H4 (cell line): ENCODE data around the gene THSD7B. TPM values are rescaled to one million over a fixed set of nuclear protein-coding genes. Genes with fewer than 3 reads are reported as not detected.

Source experiments
- DNase-seq: peaks from one replicate; pipeline ENCODE4 v3.0.0-alpha.2; 2015; ENCODE audit warnings: low spot score
- total RNA-seq: library from RNA; depleted of rRNA; stranded (reverse); fragments of >200 nt; shearing (Covaris generic); gene quantifications from 2 replicates; pipeline ENCODE4 v1.2.3, GENCODE V29; 2014

The THSD7B gene
- total RNA-seq, 1 experiment from 2014 or later, result 0.35 TPM

DNA sequence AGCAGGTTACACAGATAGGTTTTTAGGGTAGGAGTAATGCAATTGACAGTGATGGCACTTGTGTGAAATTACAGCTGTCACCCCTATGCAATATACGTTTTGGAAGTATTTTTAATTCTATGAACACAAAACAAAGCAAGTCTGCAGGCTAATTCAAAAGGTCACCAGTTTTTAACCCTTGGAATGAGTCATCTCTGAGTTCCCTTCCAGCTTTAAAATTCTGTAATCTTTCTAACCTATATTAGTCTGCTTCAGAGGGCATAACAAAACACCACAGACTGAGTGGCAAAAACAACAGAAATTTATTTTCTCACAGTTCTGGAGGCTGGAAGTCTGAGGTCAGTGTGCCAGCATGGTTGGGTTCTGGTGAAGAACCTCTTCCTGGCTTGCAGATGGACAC lies 602.0 kb downstream of the THSD7B start:
- DNase-seq, result no peak

DNA sequence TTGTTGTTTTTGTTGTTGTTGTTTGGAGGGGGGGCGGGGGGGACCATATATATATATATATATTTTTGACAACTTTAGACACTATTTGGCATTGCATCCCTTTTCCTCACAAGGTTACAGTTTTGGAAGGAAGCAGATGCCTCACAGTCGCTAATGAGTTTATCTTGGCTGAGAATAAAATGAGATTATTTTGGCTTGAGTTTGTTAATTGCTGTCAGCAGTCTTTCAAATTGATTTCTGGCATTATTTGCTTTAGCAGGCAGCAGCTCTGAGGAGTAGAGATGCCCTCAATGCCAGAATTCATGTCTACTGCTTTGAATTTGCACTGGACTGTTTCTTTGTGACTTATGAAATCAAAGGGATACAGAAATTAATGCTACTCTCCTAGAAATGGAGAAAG lies 603.8 kb downstream of the THSD7B start:
- DNase-seq, result no peak

DNA sequence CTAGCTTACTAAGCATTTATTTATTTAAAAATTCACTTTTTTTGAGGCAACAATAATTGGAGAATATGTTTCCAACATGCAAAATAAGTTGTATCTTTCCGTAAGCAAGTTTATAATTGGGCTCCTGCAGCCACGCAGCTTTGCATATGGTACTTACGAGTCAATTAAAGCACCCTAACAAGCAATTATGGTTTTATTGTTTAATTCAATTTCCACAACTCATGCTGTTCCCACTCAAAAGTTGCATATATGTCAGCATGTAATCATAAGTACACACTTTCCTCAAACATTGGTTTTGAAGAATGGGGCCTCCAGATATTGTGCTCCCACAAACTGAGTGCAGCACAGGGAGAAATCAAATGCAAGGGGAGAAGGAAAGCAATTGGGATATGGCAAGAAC lies 613.8 kb downstream of the THSD7B start:
- no peak for DNase-seq

DNA sequence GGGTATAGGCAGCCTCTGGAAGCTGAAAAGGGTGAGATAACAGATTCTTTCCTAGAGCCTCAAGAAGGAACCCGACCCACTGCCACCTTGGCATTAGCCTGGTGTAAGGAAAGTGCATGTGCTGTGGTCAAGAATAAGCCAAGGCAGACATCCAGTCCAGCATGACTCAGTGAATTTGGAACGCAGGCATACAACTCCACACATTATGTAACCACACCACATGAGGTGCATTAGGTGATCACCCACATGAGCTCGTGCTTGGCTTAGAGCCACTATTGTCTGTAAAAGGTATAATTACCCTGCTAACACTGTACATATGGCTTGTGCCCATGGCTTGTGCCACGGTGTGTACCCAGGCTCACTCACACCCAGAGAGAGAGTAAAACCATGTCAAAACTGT lies 615.3 kb downstream of the THSD7B start:
- peak; percentile 47 for DNase-seq

DNA sequence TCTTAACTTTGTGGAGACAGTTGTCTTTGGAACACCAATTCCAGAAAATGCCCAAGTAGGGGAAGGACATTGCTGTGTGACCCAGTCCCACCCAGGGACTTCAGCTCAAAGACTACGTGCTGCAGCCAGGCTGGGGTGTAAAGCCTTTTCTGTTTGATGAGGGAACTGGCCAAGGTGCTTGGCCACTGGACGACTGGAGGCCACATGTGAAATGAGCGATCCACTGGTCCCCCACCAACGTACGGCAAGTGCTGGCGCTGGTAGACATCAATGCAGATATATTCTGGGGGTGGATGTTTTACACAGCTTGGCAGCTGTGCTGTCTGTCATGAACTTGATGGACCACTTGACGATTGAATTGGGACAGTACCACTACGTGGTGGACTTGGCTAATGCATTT lies 616.4 kb downstream of the THSD7B start:
- no peak for DNase-seq

DNA sequence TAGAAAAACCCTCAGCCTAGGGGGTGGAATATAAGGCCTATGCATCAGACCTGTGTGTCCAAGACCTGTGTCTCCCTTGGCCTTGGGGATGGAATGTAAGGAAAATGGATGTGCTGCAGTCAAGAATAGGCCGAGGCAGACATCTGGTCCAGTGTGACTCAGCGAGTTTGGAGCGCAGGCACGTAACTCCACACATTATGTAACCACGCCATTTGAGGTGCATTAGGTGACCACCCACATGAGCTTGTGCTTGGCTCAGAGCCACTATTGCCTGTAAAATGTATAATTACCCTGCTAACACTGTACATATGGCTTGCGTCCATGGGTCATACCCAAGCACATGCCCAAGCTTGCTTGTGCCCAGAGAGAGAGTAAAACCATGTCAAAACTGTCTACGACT lies 618.0 kb downstream of the THSD7B start:
- DNase-seq, result no peak

DNA sequence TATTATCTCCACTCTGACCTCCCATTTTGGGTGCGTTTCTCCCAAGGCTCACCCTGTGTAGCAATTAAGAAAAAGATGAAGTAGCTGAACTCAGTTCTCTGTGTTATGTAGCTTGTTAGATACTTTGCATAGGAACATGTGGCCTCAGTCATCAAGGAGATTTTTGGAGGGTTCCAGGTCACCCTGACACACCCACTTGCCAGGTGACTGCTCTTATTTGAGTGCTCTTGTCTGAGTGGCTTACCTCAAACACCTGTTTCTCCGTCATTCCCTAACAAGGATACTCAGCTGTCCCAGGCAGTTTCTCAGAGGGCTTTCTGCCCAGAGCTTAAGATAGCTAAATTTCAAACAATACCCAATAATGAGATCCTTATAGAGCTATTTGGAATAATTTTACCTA lies 621.7 kb downstream of the THSD7B start:
- DNase-seq, result no peak

DNA sequence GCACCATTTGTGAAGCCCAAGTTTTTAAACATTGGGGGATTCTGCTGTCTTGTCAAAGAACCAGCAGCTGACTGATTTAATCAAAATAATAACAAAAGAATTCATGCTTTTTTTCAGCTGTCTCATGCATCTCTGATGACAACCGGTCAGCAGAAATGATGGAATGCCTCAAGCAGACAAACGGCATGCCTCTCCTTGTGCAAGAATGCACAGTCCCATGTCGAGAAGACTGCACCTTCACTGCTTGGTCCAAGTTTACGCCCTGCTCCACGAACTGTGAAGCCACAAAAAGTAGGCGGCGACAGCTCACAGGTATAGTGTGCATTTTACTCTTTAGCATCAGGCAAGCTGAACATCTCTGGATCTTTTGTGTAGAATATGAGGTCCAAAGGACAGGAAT lies 640.2 kb downstream of the THSD7B start:
- no peak for DNase-seq

DNA sequence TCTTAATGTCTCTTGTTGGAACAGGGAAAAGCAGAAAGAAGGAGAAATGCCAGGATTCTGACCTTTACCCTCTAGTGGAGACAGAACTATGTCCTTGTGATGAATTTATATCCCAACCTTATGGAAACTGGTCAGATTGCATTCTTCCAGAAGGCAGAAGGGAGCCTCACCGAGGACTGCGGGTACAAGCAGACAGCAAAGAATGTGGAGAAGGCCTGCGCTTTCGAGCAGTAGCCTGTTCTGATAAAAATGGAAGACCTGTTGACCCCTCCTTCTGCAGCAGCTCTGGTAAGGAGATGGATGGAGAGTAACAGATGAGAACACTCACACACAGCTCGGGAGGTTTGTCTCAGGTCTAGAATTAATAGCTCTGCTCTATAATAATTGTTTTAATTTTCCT lies 646.2 kb downstream of the THSD7B start:
- DNase-seq, result no peak

DNA sequence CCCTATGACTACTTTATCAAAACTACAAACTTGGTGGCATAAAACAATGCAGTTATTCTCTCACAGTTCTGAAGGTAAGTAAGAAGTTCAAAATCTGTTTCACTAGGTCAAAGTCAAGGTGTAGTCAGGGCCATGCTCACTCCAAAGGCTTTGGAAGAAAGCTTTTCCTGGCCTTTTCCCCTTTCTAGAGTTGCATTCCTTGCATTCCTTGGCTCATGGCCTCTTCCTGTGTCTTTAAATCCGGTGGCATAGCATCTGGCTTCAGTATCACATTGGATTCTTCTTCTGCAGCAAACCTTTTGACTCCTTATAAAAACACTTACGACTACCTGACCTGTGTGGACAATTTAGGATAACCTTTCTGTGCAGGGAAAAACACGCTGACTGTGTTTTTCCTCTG lies 655.4 kb downstream of the THSD7B start:
- no peak for DNase-seq

DNA sequence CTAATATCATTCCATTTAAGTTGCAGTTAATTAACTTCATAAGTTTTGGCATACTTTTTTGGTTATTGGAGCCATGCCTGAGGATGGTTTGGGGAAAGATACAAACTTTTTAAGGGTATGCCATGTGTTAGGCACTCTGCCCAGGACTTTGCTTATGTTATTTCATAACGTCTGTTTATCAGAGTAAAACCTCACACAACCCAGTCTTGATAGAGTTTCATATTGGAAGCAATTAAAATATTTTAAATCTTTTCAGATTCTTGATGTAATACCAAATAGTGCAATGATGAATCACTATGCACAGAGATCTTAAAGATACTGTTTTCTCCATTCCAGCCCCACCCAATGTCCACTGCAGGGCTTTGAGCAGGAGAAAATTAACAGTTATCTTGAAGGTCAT lies 669.8 kb downstream of the THSD7B start:
- no peak for DNase-seq

DNA sequence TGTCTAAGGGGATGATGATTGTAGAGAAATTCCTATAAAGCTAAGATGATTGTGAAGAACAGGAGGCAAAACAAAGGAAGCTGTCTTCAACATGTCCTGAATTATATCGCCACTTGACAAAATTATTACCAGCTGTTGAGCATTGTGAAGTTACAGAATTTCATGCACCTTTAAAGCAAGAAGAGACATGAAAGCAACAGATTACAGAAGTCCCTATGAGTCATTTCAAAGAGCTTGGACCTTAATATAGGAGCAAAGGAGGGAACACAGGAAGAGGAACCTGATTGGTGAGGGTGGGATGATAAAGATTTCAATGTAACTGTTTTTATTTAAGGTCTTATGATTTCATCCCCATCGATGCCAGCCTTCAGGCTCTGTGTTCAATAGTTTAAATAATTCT lies 672.0 kb downstream of the THSD7B start:
- DNase-seq, result no peak

DNA sequence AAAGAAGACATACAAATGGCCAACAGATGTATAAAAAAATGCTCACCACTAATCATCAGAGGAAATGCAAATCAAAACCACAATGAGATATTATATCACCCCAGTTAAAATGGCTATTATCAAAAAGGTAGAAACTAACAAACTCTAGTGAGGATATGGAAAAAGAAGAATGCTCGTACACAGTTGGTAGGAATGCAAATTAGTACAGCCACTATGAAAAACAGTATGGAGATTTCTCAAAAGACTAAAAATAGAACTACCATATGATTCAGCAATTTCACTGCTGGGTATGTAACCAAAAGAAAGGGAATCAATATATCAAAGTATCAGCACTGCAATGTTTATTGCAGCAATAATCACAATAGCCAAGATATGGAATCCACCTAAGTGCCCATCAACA lies 679.6 kb downstream of the THSD7B start:
- DNase-seq, result no peak

DNA sequence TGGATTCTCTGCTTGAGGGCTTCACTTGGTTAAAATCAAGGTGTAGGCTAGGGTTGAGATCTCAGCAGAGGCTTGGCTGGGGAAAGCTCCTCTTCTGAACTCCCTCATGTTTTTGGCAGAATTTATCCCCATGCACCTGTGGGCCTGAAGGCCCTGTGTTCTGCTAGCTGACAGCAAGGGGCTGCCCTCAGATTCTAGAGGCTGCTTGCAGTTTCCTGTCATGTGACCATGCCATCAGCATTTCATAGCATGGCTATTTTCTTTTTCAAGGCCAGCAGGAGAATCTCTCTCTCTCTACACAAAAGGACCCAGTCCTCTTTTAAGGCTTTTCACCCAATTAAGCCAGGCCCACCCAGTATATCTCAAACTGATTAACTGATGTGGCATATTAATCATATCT lies 684.1 kb downstream of the THSD7B start:
- DNase-seq, result no peak

DNA sequence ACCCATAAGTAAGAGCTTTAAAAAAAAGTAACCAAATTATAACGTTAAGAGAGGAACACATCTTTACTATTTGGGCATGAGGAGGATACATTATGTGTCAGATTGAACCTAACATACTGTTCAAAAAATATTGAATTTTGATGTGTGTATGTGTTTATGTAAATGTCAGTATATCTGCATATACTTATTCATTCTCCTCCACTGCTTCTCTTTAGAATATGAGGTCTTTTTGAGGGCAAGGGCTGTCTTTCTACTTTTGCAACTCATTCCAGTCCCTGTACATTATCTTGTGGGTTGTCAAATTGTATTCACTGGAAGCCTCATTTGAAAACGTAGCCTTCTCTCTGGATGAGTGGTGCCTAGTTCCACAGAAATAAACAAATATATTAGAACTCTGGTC lies 689.5 kb downstream of the THSD7B start:
- DNase-seq, result no peak

DNA sequence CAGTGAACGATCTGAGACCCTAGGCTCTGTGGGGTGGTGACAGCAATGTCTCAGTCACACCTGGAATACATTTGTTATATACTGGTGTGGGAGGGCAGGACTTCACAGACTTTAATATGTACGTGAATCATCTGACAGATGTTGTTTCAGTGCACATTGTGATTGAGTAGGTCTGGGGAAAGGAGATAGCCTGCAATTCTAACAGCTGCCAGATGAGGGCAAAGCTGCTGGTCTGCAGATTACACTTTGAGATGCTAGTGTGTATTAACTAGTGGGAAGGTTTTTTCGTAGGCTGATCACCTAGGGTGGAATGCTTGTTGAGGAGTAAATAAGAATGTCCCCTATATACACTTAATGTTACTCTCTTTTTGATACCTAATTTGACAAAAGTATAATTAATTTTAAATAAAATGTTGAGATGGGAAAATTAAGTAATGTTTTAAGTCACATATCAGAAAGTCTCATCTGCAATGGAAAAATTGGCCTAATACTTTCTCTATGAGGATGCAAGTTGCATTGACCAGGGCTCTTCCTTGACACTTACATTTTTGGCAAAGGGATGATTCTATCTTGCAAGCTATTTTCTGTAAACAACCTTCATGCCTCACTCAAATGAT lies 702.0 kb downstream of the THSD7B start:
- peak; percentile 11 for DNase-seq

DNA sequence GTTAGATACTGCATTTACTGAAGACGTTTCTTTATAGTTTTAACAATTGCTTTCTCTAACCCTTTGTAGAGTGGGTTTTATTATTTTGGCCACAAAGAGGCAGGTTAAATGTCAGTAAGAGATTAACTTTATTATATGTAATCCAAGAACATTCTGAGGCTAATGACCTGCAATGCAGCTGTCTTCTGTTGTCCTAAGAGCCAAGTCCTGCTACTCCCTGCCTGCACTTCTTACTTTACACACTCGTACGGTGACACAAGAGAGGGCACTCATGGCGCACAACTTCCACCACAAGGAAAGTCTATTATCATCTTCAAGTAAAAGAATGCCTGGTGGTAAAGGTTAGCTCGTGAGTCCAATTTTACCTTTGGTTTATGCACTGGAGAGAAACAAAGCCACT lies 727.9 kb downstream of the THSD7B start:
- no peak for DNase-seq

DNA sequence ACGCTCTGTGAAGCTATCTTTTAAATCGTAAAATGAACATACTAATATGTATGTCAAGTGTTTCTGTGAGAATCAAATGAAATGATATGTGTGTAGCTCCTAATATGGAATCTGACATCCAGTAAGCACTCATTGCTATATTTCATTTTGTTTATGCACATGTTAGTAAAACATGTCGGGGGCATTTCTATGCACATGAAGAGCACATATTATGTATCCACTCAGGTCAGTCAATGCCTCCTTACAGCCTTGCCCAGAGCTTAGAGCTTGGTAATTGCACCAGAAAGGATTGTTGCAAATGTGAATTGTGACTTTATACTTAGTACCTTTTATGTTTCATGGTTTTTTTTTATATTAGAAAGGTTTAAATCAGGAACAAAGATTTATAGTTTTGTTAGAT lies 735.3 kb downstream of the THSD7B start:
- DNase-seq, result no peak

DNA sequence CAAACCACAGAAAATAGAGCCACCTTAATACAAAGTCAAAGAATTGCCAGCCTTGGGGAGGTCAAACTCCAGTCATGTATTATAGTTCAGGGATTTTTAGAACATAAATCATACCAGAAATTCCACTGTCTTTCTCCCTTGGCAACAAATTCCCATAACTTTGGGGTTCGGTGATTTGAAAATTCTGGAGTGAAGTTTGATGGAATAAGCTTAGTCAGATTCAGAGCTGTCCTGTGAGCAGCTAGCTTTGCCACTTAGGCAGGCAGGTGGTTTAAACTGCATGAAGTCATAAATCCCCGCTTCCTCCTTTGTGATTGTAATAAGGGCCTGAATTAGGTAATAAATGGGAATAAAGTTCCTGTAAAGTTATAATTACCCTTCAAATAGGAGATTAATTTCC lies 741.9 kb downstream of the THSD7B start:
- DNase-seq, result no peak

DNA sequence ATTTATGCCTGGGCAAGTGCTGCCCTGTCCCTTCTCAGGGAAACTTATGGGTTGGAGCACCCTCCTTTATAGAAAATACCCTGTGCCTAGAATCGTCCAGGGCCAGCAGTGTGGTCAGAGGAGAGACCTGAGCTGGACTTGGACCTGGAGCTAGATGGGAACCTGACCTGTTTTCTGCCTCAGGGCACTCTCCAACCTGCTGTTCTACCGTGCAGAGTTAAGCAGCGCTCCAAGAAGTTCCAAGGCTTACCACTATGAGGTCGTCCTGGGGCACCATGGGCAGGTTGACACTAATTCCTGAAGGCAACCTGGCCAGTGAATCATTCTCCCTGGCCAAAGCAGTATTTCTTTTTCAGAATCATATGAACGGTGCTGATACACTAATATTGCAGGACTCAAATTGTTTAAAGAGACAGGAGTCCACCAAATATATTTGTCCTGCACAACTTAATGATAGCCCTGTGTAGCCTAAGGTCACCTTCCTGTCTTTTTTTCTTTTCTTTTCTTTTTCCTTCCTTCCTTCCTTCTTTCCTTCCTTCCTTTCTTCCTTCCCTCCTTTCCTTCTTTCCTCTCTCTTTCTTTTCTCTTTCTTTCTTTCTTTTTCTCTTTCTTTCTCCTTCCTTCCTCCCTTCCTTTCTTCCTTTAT lies 743.5 kb downstream of the THSD7B start:
- DNase-seq, result peak; percentile 5

DNA sequence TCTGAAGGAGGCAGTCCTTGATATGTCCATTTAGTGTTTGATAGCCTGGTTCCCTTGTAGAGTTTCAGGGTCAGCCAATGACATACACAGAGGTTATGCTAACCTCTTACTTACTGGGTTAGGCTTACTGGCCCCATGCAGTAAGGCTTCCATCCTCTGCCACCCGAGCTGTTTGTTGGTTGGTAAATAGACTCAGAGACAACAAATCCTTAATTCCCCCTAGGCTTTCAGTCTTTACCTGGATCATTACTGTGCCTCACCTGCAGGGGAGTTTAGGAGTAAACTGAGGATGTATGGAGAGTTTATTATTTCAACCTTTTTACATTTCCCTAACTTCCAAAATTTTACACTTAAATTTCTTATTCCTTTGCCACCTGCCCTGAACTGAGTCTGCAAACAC lies 746.2 kb downstream of the THSD7B start:
- no peak for DNase-seq

DNA sequence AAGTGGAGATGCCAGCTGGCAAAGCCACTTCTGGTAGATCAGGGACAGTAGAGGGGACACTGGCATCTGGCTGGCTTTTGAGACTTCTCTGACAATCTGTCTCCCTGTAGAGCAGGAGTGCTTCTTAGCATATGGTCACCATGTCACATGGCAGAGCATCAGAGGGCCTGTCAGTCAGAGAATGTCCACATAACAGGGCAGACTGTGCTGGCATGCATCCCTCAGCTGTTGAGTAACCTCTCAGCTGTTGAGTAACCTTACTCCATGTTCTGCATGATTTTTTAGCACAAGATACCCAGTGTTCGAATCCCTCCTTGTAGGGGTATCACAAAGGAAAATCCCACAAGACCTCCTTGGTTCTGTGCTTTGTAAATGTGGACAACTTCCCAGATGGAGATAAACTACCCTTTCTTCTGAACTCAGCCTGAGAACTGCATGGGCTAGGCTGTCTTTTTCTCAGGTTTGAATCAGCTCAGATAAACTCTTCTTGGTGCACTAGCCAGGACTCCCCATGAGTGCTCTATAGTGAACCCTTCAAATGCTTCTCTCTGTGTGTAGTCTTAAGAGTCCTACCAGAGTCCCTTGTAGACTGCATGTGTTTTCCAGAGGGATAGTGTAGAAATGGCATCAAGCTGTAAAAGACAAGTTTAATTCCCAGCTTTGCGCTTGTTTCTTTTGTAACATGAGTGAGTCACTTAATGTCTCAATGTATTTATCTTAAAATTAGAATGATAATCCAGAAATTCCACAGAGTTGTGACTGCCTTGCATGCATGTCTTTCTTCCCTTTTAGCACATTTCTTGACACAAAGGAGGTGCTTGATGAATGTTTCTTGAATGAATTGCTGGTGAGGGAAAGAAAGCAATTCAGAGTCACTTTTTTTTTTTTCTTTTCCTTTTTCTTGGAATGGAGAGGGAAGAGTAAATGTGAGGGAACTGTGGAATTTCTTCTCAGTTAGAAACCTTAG lies 756.6 kb downstream of the THSD7B start:
- no peak for DNase-seq

DNA sequence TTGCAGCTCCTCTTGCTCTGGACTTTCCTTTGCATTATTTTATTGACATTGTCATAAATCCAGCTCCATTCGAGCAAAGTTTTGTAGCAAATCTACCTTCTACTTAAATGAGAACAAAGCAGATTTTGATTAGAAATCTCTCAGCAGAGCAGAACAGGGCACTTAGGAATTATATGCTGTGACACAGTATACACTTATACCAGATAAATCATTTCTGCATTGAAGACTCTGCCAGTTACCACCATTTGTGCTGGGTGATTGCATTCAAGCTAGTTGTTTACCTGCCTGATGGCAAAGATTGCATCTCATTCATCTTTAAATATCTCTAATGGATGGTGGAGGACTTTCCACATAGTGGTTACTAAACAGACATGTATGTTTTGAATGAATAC lies 757.3 kb downstream of the THSD7B start:
- DNase-seq, result no peak
